Measurements from ENCODE around the gene PTPRN2.

GRCh38 chr7:158280448-158281144, 307.0 kb downstream of the PTPRN2 start:
- TF ChIP-seq CTCF (conservative IDR thresholded peaks at IDR 0.05) (no peak), EZH2 (IDR thresholded peaks at IDR 0.05; ENCODE audit: low read depth) (0 out of 2 replicates have a peak, but pooled peaks have one; percentile 15)

Data from PC-9 (cell line).